Measurements from ENCODE around the gene SYNDIG1. TPM values are rescaled to one million over a fixed set of nuclear protein-coding genes. Genes with fewer than 3 reads are reported as not detected.

SYNDIG1 gene
- polyA plus RNA-seq, 1 experiment: not detected

DNA sequence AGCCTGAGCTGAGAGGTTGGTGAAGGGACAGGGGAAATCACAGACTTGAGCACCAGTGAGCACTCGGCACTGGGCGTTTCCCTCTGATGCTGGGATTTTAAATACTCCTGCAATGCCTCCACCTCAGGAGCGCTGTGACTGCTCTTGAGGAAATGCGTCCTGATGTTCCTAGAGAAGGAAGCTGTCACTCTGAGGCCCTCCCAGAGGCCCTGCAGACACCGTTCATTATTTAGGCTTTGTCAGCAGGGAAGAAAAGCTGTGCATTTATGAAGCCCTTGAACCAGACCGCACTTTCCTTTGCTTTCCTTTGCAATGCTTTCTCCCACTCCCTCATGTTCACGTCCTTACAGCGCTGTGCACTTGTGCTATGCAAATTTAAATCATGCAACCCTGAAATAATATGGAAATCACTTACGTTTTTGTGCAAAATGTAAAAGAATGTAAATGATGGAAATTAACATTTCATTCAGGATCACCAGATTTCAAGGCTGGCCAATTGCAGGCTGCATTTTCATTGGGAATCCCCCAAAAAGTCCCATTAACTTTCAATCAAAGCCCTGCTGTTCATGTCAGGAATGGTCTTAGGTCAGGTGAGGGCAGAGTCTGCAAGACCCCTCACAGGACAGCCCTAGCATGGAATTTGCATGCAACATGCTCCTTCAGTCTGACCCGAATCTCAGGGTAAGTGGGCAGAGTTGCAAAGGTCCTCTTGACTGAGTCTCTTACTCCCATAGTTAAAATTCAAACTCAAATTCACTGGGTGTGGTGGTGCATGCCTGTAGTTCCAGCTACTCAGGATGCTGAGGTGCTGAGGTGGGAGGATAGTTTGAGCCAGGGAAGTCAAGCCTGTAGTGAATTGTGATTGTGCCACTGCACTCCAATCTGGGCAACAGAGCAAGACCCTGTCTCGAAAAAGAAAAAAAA is 45.8 kb upstream of the SYNDIG1 start:
- CTCF ChIA-PET: no interaction called here
- no peak for DNase-seq (ENCODE audit: low read depth, low spot score)

GRCh38 chr20:24425523-24426135 is 43.8 kb upstream of the SYNDIG1 start:
- no peaks in the 10 kb centered on the region for H3K9me3 ChIP-seq (ENCODE audit: control insufficient read depth, insufficient read depth, low read length)
- DNase-seq (ENCODE audit: low read depth, low spot score): no peak
- no peaks in the 10 kb centered on the region for H3K27me3 ChIP-seq (ENCODE audit: control insufficient read depth, insufficient read depth, low read length)
- no peak overlapping the region for H3K27ac ChIP-seq (ENCODE audit: low read depth, low read length)
- no peak for TF ChIP-seq CTCF (IDR thresholded peaks at IDR 0.05; ENCODE audit: low read depth, low read length)
- POLR2A ChIA-PET: no interaction called here
- CTCF ChIA-PET: no interaction called here
- no peak overlapping the region for H3K4me3 ChIP-seq (ENCODE audit: low read depth, low read length)

More for the DNA sequence above, 45.8 kb upstream of the SYNDIG1 start:
- Histone ChIP-seq H3K4me3 (ENCODE audit: low read depth, low read length) (no peak overlapping the region), H3K27me3 (ENCODE audit: control insufficient read depth, insufficient read depth, low read length) (no peaks in the 10 kb centered on the region), H3K9me3 (ENCODE audit: control insufficient read depth, insufficient read depth, low read length) (no peaks in the 10 kb centered on the region), H3K27ac (ENCODE audit: low read depth, low read length) (no peak overlapping the region)
- no peak for TF ChIP-seq CTCF (IDR thresholded peaks at IDR 0.05; ENCODE audit: low read depth, low read length)
- POLR2A ChIA-PET: no interaction called here

DNA sequence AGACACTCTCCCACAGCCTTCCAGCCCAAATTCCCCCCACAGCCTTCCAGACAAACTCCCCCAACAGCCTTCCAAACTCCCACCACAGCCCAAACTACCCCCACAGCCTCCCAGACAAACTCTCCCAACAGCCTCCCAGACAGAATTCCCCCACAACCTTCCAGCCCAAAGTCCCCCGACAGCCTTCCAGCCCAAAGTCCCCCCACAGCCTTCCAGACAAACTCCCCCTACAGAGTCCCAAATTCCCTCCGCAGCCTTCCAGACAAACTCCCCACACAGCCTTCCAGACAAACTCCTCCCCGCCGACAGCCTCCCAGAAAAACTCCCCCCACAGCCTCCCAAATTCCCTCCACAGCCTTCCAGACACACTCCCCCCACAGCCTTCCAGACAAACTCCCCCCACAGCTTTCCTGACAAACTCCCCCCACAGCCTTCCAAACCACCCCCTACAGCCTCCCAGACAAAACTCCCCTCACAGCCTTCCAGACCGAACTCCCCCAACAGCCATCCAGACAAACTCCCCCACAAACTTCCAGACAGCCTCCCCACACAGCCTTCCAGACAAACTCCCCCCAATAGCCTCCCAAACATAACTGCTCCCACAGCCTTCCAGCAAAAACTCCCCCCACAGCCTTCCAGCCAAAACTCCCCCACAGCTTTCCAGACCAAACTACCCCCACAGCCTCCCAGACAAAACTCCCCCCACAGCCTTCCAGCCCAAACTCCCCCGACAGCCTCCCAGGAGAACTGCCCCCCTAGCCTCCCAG is 38.0 kb upstream of the SYNDIG1 start:
- no peaks in the 10 kb centered on the region for H3K27me3 ChIP-seq (ENCODE audit: control insufficient read depth, insufficient read depth, low read length)
- no peak overlapping the region for H3K27ac ChIP-seq (ENCODE audit: low read depth, low read length)
- ChIA-PET POLR2A (no interaction called here), CTCF (no interaction called here)
- H3K4me3 ChIP-seq (ENCODE audit: low read depth, low read length): no peak overlapping the region
- DNase-seq (ENCODE audit: low read depth, low spot score): no peak
- no peak for TF ChIP-seq CTCF (IDR thresholded peaks at IDR 0.05; ENCODE audit: low read depth, low read length)
- H3K9me3 ChIP-seq (ENCODE audit: control insufficient read depth, insufficient read depth, low read length): no peaks in the 10 kb centered on the region

DNA sequence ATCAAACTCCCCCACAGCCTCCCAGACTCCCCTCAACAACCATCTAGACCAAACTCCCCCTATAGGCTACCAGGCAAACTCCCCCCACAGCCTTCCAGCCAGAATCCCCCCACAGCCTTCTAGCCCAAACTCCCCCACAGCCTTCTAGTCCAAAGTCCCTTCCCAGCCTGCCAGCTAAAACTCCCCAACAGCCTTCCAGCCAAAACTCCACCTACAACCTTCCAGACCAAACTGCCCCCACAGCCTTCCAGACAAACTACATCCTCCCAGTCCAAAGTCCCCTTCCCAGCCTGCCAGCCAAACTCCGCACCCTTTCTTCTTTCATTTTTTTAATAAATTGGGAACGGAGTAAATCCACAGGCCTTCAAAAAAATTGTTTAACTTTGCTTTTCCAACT is 37.4 kb upstream of the SYNDIG1 start:
- Histone ChIP-seq H3K9me3 (ENCODE audit: control insufficient read depth, insufficient read depth, low read length) (no peaks in the 10 kb centered on the region), H3K4me3 (ENCODE audit: low read depth, low read length) (no peak overlapping the region), H3K27ac (ENCODE audit: low read depth, low read length) (no peak overlapping the region), H3K27me3 (ENCODE audit: control insufficient read depth, insufficient read depth, low read length) (no peaks in the 10 kb centered on the region)
- no peak for DNase-seq (ENCODE audit: low read depth, low spot score)
- POLR2A ChIA-PET: no interaction called here
- CTCF ChIA-PET: no interaction called here
- TF ChIP-seq CTCF (IDR thresholded peaks at IDR 0.05; ENCODE audit: low read depth, low read length): no peak

All from AG04450 (cell line).